ENCODE results near the gene KCNQ5.

- TF ChIP-seq POLR2A (IDR thresholded peaks at IDR 0.05), result no peak
- no peak for TF ChIP-seq CTCF (IDR thresholded peaks at IDR 0.05)
Measured at GRCh38 chr6:72892901-72893300, 271.0 kb downstream of the KCNQ5 start.
